ENCODE measurements around the gene GRIN3B.

GRIN3B gene

GRCh38 chr19:1053176-1054101 lies 53.2 kb downstream of the GRIN3B start:
- no peak for TF ChIP-seq FOXM1 (IDR thresholded peaks at IDR 0.05; ENCODE audit: borderline replicate concordance, low read depth)
- TF ChIP-seq RAD21 (IDR thresholded peaks at IDR 0.05; ENCODE audit: low read depth): no peak
- no peak for TF ChIP-seq YY1 (IDR thresholded peaks at IDR 0.05; ENCODE audit: low read depth)
- TF ChIP-seq EGR1 (IDR thresholded peaks at IDR 0.05): no peak
- no peak for TF ChIP-seq TEAD4 (IDR thresholded peaks at IDR 0.05)
- TF ChIP-seq NFIC (IDR thresholded peaks at IDR 0.05): no peak
- no peak for TF ChIP-seq CEBPB (IDR thresholded peaks at IDR 0.05)
- no peak for TF ChIP-seq TAF1 (IDR thresholded peaks at IDR 0.05; ENCODE audit: low read depth)
- TF ChIP-seq TCF12 (IDR thresholded peaks at IDR 0.05; ENCODE audit: low read depth): no peak
- TF ChIP-seq ZBTB7A (IDR thresholded peaks at IDR 0.05; ENCODE audit: low read depth): no peak
- TF ChIP-seq REST (IDR thresholded peaks at IDR 0.05; ENCODE audit: low read depth): no peak

- TF ChIP-seq MAX (IDR thresholded peaks at IDR 0.05) (no peak), YY1 (IDR thresholded peaks at IDR 0.05; ENCODE audit: low read depth) (no peak), FOXM1 (IDR thresholded peaks at IDR 0.05; ENCODE audit: borderline replicate concordance, low read depth) (no peak), REST (IDR thresholded peaks at IDR 0.05; ENCODE audit: low read depth) (no peak), CREB1 (IDR thresholded peaks at IDR 0.05; ENCODE audit: low read depth) (no peak), TEAD4 (IDR thresholded peaks at IDR 0.05) (no peak), ZBTB7A (IDR thresholded peaks at IDR 0.05; ENCODE audit: low read depth) (no peak), USF1 (IDR thresholded peaks at IDR 0.05) (no peak), CEBPB (IDR thresholded peaks at IDR 0.05) (no peak)
Observed at GRCh38 chr19:1054102-1055027, 54.1 kb downstream of the GRIN3B start.

GRCh38 chr19:1055028-1055425 lies 54.8 kb downstream of the GRIN3B start:
- TF ChIP-seq TEAD4 (IDR thresholded peaks at IDR 0.05): no peak
- no peak for TF ChIP-seq TAF1 (IDR thresholded peaks at IDR 0.05; ENCODE audit: low read depth)
- TF ChIP-seq NFIC (IDR thresholded peaks at IDR 0.05): no peak
- no peak for TF ChIP-seq CEBPB (IDR thresholded peaks at IDR 0.05)
- TF ChIP-seq ZBTB7A (IDR thresholded peaks at IDR 0.05; ENCODE audit: low read depth): no peak
- TF ChIP-seq REST (IDR thresholded peaks at IDR 0.05; ENCODE audit: low read depth): no peak
- no peak for TF ChIP-seq TCF12 (IDR thresholded peaks at IDR 0.05; ENCODE audit: low read depth)
- no peak for TF ChIP-seq RAD21 (IDR thresholded peaks at IDR 0.05; ENCODE audit: low read depth)

GRCh38 chr19:1055886-1056620 lies 55.8 kb downstream of the GRIN3B start:
- TF ChIP-seq USF1 (IDR thresholded peaks at IDR 0.05): no peak
- TF ChIP-seq CEBPB (IDR thresholded peaks at IDR 0.05): no peak
- TF ChIP-seq YY1 (IDR thresholded peaks at IDR 0.05; ENCODE audit: low read depth): no peak
- TF ChIP-seq TEAD4 (IDR thresholded peaks at IDR 0.05): no peak
- no peak for TF ChIP-seq EGR1 (IDR thresholded peaks at IDR 0.05)
- TF ChIP-seq TAF1 (IDR thresholded peaks at IDR 0.05; ENCODE audit: low read depth): no peak
- no peak for TF ChIP-seq EP300 (IDR thresholded peaks at IDR 0.05; ENCODE audit: borderline replicate concordance)
- TF ChIP-seq CREB1 (IDR thresholded peaks at IDR 0.05; ENCODE audit: low read depth): no peak
- TF ChIP-seq REST (IDR thresholded peaks at IDR 0.05; ENCODE audit: low read depth): no peak
- no peak for TF ChIP-seq RAD21 (IDR thresholded peaks at IDR 0.05; ENCODE audit: low read depth)
- no peak for TF ChIP-seq NFIC (IDR thresholded peaks at IDR 0.05)
- TF ChIP-seq TCF12 (IDR thresholded peaks at IDR 0.05; ENCODE audit: low read depth): no peak
- no peak for TF ChIP-seq FOXM1 (IDR thresholded peaks at IDR 0.05; ENCODE audit: borderline replicate concordance, low read depth)
- no peak for TF ChIP-seq MAX (IDR thresholded peaks at IDR 0.05)
